GM23248 (cell line): ENCODE measurements around the gene CCDC157. TPM values are rescaled to one million over a fixed set of nuclear protein-coding genes. Genes with fewer than 3 reads are reported as not detected.

Experiments
- DNase-seq: peaks from one replicate; pipeline ENCODE4 v3.0.0-alpha.2; 2015
- H2AFZ ChIP-seq: fragments of 200-600 bp; sonication (generic); 2 replicates; pipeline ENCODE4 v1.6.1; 2016; ENCODE audit warnings: antibody characterized with exemption
- H3F3A ChIP-seq: fragments of 200-600 bp; sonication (generic); 2 replicates; pipeline ENCODE4 v1.6.1; 2016; ENCODE audit warnings: mild to moderate bottlenecking, antibody characterized with exemption, mixed run types; ENCODE audit not compliant: insufficient read depth
- H3K27ac ChIP-seq: fragments of 200-600 bp; sonication (generic); 2 replicates; pipeline ENCODE4 v1.5.1; 2016; ENCODE audit warnings: mild to moderate bottlenecking
- H3K27me3 ChIP-seq: fragments of 200-600 bp; sonication (generic); replicated peaks from 2 replicates; pipeline ENCODE4 v1.6.1; 2016; ENCODE audit warnings: mild to moderate bottlenecking; ENCODE audit not compliant: insufficient read depth
- H3K36me3 ChIP-seq: fragments of 200-600 bp; sonication (generic); 2 replicates; pipeline ENCODE4 v1.6.1; 2016; ENCODE audit warnings: low read depth, mild to moderate bottlenecking
- H3K4me1 ChIP-seq: fragments of 200-600 bp; sonication (generic); 2 replicates; pipeline ENCODE4 v1.6.1; 2016; ENCODE audit warnings: mild to moderate bottlenecking; ENCODE audit not compliant: insufficient read depth
- H3K4me2 ChIP-seq: fragments of 200-600 bp; sonication (generic); one replicate; pipeline ENCODE4 v1.6.1; 2016; ENCODE audit warnings: mild to moderate bottlenecking; ENCODE audit not compliant: unreplicated experiment
- H3K4me3 ChIP-seq: fragments of 200-600 bp; sonication (generic); 2 replicates; pipeline ENCODE4 v1.5.1; 2016; ENCODE audit warnings: mild to moderate bottlenecking
- H3K79me2 ChIP-seq: fragments of 200-600 bp; sonication (generic); 2 replicates; pipeline ENCODE4 v1.6.1; 2016; ENCODE audit warnings: mild to moderate bottlenecking; ENCODE audit not compliant: insufficient read depth
- H3K9ac ChIP-seq: fragments of 200-600 bp; sonication (generic); 2 replicates; pipeline ENCODE4 v1.6.1; 2016; ENCODE audit warnings: mild to moderate bottlenecking
- H3K9me2 ChIP-seq: fragments of 200-600 bp; sonication (generic); 2 replicates; pipeline ENCODE4 v1.6.1; 2016; ENCODE audit warnings: mixed run types, mild to moderate bottlenecking, moderate library complexity; ENCODE audit not compliant: insufficient read depth
- H3K9me3 ChIP-seq: fragments of 200-600 bp; sonication (generic); one replicate; pipeline ENCODE4 v1.6.1; 2017; ENCODE audit warnings: low read depth
- H4K20me1 ChIP-seq: fragments of 200-600 bp; sonication (generic); 2 replicates; pipeline ENCODE4 v1.6.0; 2016; ENCODE audit not compliant: insufficient read depth
- EZH2 ChIP-seq: fragments of 200-600 bp; sonication (generic); IDR thresholded peaks from 2 replicates; pipeline ENCODE4 v1.6.1; 2018; ENCODE audit warnings: antibody characterized with exemption, mild to moderate bottlenecking; ENCODE audit not compliant: insufficient read depth, poor library complexity, severe bottlenecking
- EZH2phosphoT487 ChIP-seq: fragments of 200-600 bp; sonication (generic); IDR thresholded peaks from 2 replicates; pipeline ENCODE4 v1.6.1; 2018; ENCODE audit warnings: antibody characterized with exemption, moderate library complexity, mild to moderate bottlenecking, low read depth; ENCODE audit not compliant: insufficient read depth
- WGBS, 2 experiments: methylation state at CpG; one replicate each; pipeline ENCODE4 v1.1.6; 2015 to 2017; ENCODE audit warnings: low lambda C conversion rate in 2 of 2, low coverage in 1 of 2; ENCODE audit errors: missing lambda C conversion rate in 2 of 2; 5-methylcytosine and 5-hydroxymethylcytosine counted together
- in situ Hi-C: fragments of 300-500 bp; cut with MboI; formaldehyde crosslinking; loops from 2 replicates; pipeline ENCODE4 v1.15.0; 2020
- polyA plus RNA-seq: library from polyadenylated mRNA; unstranded; fragments of >200 nt; fragmentation: Nextera tagmentation; extraction: Ambion mirVana; gene quantifications from 2 replicates; pipeline ENCODE4 v1.2.1, GENCODE V29; 2016
- total RNA-seq: library from RNA; depleted of rRNA; stranded (reverse); fragments of >200 nt; shearing (Covaris generic); gene quantifications from 2 replicates; pipeline ENCODE4 v1.2.3, GENCODE V29; 2014

CCDC157 gene
- total and polyA plus RNA-seq, 2 experiments from 2014 or later = 2.7 to 5.0 TPM

- H3K27ac ChIP-seq = peak overlapping the region; percentile 79
- DNase-seq = peak; percentile 94
- no peaks in the 10 kb centered on the region for H3K9me2 ChIP-seq
- H3K4me3 ChIP-seq = peak overlapping the region; percentile 79
- H3K4me2 ChIP-seq = peak overlapping the region; percentile 94
- no peak overlapping the region for H2AFZ ChIP-seq
- peaks cover 27% of the 10 kb centered on the region for H3F3A ChIP-seq
- peaks cover 18% of the 10 kb centered on the region for H3K4me1 ChIP-seq
- no peaks in the 10 kb centered on the region for H3K9me3 ChIP-seq
- 4% methylated on average over 5 of the region's 5 CpGs for WGBS, 2 experiments
- H3K36me3 ChIP-seq = no peaks in the 10 kb centered on the region
- H3K79me2 ChIP-seq = peaks cover 52% of the 10 kb centered on the region
- H3K27me3 ChIP-seq = no peaks in the 10 kb centered on the region
- TF ChIP-seq EZH2phosphoT487 (no peak), EZH2 (no peak)
- in situ Hi-C loops = no loop called here
- peak overlapping the region; percentile 91 for H3K9ac ChIP-seq
- H4K20me1 ChIP-seq = no peaks in the 10 kb centered on the region
Measured at GRCh38 chr22:30325065-30325720, 31.6 kb upstream of the CCDC157 start.

GRCh38 chr22:30325724-30326254 lies 31.0 kb upstream of the CCDC157 start:
- 10% methylated on average over 11 to 14 of the region's 14 CpGs for WGBS, 2 experiments
- in situ Hi-C loops = no loop called here
- Histone ChIP-seq H3F3A (peaks cover 27% of the 10 kb centered on the region), H3K36me3 (no peaks in the 10 kb centered on the region), H3K4me3 (peak overlapping the region; percentile 79), H3K9me2 (no peaks in the 10 kb centered on the region), H3K27me3 (no peaks in the 10 kb centered on the region), H3K9me3 (no peaks in the 10 kb centered on the region), H4K20me1 (no peaks in the 10 kb centered on the region), H3K79me2 (peaks cover 46% of the 10 kb centered on the region), H2AFZ (no peak overlapping the region), H3K9ac (peak overlapping the region; percentile 91), H3K4me2 (peak overlapping the region; percentile 94), H3K27ac (peak overlapping the region; percentile 79), H3K4me1 (peaks cover 18% of the 10 kb centered on the region)
- TF ChIP-seq EZH2phosphoT487 (no peak), EZH2 (no peak)
- peak; percentile 27 for DNase-seq

- no peaks in the 10 kb centered on the region for H3K9me2 ChIP-seq
- no peak for TF ChIP-seq EZH2
- no peak for TF ChIP-seq EZH2phosphoT487
- H3F3A ChIP-seq = peaks cover 28% of the 10 kb centered on the region
- no peaks in the 10 kb centered on the region for H3K9me3 ChIP-seq
- peak overlapping the region; percentile 79 for H3K4me3 ChIP-seq
- H3K79me2 ChIP-seq = peaks cover 41% of the 10 kb centered on the region
- WGBS, 2 experiments = 1% methylated on average over 34 of the region's 34 CpGs; no CpG with 5 or more reads in 1 of the 2 experiments
- no peaks in the 10 kb centered on the region for H3K27me3 ChIP-seq
- H3K4me1 ChIP-seq = peaks cover 18% of the 10 kb centered on the region
- in situ Hi-C loops = no loop called here
- H3K4me2 ChIP-seq = peak overlapping the region; percentile 94
- H4K20me1 ChIP-seq = no peaks in the 10 kb centered on the region
- H3K27ac ChIP-seq = peak overlapping the region; percentile 79
- peak; percentile 56 for DNase-seq
- H2AFZ ChIP-seq = peak overlapping the region; percentile 53; the same call in 1 of the 2 replicates
- peak overlapping the region; percentile 91 for H3K9ac ChIP-seq
- H3K36me3 ChIP-seq = no peaks in the 10 kb centered on the region
Measured at GRCh38 chr22:30326255-30326705, 30.5 kb upstream of the CCDC157 start.

DNA sequence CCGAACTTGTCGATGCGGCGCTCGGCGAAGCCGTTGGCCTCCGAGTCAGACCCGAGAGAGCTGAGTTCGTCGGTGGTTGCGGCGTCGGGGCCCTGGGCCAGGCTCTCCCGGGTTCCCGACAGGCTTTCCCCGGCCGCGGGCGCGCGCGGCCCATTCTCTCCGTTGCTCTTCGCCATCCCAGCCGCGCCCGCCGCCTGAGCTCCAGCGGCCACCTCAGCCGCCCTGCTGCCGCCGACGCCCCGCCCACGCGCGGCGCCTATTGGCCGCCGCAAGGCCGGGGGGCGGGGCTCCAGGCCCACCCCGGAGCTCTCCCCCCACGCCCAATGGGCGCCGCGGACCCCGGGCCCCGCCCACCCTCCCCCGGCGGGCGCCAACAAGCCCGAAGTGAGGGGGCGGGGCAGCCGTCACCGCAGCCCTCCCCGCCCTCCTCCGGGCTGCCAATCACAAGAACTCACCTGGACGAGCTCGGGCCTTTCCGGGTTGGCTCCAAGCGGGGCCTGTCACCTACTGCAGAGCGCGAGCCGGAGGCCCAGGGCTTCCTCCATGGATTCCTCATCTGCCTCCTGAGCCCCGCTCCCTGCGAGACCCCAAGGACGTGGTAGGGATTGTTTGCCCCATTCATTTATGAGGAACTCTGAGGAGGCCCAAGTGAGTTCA lies 30.0 kb upstream of the CCDC157 start, which contains the start of gene TBC1D10A:
TBC1D10A (minus strand) TSS at position 236 of the 657 bp plus-strand sequence; CDS start at position 176, 60 bp downstream.
- Histone ChIP-seq H4K20me1 (no peaks in the 10 kb centered on the region), H3F3A (peaks cover 34% of the 10 kb centered on the region), H3K4me3 (peak within 1 kb of the TSS; percentile 79), H3K9me3 (no peaks in the 10 kb centered on the region), H3K4me2 (peak within 1 kb of the TSS; percentile 94), H3K9ac (peak within 1 kb of the TSS; percentile 91), H3K27me3 (no peaks in the 10 kb centered on the region), H3K27ac (peak within 1 kb of the TSS; percentile 79), H3K79me2 (peaks cover 36% of the 10 kb centered on the region), H3K36me3 (no peaks in the 10 kb centered on the region), H3K4me1 (peaks cover 18% of the 10 kb centered on the region), H3K9me2 (no peaks in the 10 kb centered on the region), H2AFZ (peak within 1 kb of the TSS; percentile 74)
- in situ Hi-C loops = no loop called here
- 1 to 2% methylated on average over 33 to 57 of the region's 69 CpGs for WGBS, 2 experiments
- TF ChIP-seq EZH2 = no peak
- no peak for TF ChIP-seq EZH2phosphoT487
- peak; percentile 97 for DNase-seq
